RPMI8226 (cell line): ENCODE data around the gene HBS1L.

ENCODE experiments used
- DNase-seq: peaks from one replicate; pipeline ENCODE4 v3.0.0-alpha.2; 2015

The HBS1L gene

DNA sequence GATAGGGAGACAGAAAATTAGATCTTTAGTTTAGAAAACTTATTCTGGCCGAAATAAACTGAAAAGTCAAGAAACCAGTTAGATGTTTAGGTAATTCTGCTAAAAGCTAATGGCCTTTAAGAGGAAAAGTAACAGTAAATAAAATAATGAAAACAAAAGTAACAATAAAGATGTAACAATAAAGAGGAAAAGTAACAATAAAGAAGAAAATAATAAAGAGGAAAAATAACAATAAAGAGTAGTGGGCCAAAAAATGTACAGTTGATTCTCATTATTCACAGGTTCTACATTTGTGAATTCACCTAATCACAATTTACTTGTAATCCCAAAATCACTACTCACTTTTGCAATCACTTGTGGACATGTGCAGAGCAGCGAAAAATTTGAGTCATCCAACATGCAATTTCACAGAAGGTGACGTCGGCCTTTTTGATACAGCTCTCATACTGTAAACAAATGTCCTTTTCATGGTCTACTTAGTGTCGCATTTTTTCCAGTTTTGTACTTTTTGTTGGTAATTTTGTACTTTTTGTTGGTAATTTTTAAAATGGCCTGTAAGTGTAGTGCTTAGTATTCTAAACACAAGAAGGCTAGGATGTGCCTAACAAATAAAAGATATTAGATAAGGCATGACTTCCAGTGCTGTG, 24.0 kb downstream of the HBS1L start:
- DNase-seq, result no peak

DNA sequence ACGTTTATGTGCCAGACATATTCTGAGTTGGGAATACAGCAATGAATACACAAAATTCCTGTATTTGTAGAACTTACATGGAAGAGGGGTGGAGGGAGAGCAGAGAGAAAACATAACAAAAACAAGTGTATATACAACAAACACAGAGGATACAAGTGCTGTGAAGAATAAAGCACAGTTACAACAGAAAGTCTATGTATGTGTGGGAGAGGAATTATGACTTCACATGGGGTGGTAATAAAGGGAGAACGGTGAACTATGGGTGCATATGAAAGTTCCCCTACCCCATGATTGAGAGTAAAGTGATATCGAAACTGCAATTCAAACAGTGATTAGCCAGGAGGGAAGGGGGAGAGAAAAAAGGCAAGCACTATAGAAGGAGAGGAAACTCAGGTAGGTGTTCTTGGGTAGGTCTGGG, 24.6 kb downstream of the HBS1L start:
- DNase-seq, result no peak

DNA sequence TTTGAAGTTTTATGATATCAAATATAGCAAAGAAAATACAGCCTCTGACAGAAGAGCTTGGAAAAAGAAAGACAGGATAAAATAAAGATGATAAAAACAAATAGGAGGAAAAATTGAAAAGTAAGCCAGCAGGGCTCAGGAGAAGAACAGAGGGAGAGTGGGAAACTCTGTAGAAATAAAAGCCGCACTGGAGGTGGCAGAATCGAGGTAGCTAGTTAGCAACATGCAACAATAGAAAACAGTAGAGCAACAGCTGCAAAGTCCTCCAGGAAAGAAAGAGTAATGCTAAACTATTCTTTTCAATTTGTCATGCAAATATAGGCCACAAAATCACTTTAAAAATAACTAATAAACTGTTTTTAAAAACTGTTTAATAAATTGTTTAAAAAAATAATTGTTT, 28.8 kb downstream of the HBS1L start:
- DNase-seq, result no peak

DNA sequence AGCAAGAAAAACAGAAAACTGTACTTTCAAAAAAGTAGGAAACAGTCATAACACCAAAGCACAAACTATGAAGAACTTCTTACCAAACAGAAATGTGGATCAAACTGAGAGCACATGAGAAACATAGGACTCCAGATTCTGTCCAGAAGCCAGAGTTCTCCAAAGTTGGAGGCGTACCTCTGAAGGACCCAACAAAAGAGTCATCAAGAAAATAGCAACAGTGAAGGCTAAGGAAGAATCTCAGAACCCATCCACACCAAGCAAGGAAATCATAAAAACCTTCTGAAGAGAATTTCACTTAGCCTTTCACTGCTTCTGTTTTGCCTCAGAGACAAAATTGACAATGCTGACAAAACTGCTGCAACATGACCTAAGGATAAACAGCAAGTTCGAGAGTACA, 29.4 kb downstream of the HBS1L start:
- DNase-seq, result no peak

DNA sequence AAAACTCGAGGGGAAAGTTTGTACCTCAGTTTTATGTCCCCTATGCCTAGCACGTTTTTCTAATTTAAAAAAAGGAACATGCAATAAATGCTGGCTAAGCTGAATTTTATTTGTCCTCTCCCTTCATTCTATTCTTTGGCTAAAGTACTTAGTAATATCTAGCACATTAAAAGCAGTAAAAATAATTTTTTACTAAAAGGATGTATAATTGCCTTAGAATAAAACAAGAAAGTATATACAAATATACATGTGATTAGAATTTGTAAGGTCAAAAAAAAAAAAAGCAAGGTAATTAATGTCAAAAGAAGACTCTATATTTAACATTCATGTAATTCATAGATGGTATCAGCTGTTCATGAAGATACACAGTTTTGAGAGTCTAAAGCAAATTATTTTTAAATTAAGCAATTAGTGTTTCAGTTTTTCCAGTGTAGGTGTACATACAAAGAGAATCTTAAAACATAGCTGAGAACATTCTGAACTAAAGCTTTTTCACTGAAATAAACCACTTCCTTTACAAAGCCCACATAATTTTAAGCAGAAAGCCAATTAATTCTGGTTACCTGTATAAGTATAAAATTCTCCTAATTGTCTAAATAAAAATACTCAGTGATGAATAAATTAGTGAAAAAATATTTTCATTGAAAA, 32.4 kb downstream of the HBS1L start:
- no peak for DNase-seq

DNA sequence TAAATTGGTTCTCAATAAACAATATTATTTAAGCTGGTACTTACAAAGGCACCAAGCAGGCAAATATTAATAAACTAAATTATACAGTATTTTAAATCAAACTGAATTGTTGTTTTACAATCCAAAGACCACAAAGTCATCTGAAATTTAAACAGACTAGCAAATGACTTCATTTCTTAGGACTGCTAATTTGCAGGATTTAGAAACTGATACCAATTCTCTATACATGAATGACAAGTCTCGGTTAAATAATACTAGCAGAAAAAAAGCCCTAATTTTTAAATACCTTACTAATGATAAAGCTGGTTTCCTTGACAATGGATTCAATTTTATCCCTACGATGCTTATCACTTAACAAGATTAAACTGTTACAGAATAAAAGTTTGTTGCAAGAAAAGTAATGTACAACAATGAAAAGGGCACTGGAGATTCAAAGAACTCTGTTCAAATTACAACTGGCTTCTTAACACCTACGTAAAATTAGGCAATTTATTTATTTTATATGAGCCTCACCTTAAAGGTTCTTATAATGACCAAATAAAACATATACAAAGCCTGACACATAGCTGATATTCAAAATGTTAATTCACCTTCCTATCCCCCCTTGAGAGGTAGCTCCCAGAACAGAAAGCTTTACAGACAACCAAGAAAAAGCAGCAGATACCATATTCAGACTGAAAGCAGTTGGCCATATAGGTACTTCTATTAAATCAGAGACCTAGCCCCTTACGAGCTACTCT, 33.1 kb downstream of the HBS1L start:
- no peak for DNase-seq

DNA sequence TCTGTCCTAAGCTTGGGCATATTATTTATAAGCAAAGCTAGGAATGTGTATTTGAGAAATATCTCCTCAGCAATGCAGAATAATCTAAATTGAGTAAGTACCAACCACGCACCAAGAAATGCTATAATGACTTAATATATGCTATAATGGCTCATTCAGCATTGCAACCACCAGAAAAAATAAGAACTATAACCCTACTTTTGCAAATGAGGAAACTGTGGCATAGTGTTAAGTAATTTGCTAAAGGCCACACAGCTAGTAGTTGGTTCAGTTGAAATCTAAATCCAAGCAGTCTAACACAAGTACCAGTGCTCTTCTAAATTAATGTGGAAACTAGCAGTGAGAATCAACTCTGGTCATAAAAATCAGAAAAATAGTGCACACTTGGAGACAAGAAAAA, 35.7 kb downstream of the HBS1L start:
- DNase-seq, result no peak

DNA sequence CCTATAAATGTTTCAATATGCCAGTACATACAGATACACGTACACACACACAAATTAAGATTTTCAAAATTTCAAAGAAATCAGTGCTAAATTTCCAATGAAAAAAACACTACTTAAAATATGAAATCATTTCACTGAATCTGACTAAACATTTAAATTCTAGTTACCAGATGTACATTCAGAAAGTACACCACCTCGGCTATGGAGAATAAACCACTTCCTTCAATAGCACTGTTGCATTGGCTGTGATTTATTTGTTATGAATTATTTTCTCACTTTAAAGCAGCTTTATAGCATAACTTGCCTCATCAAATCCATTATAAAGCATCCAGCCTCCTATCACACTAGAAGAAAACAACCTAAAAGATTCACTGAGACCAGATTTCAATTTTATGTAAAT, 36.6 kb downstream of the HBS1L start:
- DNase-seq, result no peak

DNA sequence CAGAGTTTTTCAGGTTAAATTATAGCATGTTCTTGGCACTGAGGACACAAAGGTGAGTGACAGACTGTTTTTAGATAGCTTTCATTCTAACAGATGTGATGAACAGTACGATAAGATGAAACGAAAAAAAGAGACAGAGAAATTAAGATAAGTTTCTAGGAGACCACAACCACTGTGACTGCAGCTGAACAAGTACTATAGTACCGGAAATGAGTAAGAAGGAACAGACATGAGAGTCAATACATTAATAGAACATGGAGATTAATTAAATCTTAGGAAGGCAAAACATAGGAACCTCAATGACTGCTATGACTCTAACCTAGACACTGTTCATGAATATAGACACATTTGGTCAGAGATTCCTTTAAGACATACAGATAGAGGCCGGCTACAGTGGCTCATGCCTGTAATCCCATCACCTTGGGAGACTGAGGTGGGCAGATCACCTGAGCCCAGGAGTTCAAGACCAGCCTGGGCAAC, 40.2 kb downstream of the HBS1L start:
- DNase-seq, result no peak

DNA sequence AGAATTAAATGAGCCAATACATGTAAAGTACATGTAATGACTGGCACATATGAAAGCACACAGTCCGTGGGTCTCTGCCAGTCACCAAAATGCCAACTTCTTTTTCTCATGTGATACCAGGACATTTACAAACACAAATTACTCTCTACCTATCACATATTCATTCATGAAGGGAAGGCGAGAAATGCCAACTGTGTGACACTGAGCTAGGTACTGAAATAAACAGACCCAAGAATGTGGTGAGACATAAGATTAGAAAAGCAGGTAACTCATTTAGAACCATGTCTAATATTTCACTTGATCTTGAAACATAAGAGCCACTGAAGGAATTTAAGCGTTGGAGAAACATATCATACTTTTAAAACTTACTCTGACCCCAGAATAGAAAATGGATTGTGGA, 41.4 kb downstream of the HBS1L start:
- no peak for DNase-seq

DNA sequence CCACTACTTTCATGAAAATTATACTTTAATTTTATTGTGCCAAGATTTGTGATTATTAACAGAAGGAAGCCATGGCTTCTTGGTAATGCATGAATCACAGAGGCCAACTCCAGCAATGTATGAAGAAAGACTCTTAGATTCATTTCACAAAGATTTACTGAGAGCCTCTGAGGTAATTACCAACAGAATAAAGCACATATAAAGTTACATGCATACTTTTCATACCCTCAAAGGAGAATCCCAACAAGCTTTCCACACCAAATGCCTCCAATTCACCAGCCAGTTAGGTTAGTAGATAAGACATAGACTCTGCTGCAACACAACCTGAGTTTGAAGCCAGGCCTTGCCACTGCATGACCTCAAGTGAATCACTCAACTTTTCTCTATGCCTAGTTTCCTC, 41.9 kb downstream of the HBS1L start:
- no peak for DNase-seq

DNA sequence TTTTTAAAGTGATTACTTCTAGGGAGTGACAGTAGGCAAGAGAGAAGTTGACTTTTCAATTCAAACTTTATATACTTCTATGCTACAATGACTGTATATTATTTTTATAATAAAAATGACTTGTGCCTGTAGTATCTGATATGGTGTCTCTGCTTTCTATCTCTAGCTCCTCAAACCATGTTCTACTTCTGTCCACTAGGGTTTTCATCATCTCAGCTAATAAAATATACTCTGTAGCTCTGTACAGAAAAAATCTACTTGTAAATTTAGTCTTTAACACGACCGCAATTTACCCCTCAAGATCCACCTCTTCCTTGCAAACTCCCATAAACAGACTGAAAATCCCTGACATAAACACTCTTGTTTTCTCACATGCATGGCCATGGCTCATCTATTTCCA, 42.3 kb downstream of the HBS1L start:
- DNase-seq, result no peak

DNA sequence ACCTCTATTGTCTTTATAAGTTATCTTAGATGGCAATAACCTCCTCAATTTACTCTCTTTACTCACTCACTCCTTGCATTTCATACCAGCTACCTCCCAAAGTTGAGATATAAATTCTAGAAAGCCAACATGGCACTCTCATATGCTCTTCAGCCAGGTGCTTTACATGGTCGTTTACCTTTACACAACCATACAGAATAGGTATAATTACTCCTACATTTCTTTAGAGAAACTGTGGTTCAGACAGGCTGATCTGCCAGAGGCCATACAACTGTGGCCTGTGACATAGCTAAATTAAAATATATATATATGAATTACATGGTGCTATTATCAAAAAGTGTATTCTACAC, 45.7 kb downstream of the HBS1L start:
- no peak for DNase-seq

DNA sequence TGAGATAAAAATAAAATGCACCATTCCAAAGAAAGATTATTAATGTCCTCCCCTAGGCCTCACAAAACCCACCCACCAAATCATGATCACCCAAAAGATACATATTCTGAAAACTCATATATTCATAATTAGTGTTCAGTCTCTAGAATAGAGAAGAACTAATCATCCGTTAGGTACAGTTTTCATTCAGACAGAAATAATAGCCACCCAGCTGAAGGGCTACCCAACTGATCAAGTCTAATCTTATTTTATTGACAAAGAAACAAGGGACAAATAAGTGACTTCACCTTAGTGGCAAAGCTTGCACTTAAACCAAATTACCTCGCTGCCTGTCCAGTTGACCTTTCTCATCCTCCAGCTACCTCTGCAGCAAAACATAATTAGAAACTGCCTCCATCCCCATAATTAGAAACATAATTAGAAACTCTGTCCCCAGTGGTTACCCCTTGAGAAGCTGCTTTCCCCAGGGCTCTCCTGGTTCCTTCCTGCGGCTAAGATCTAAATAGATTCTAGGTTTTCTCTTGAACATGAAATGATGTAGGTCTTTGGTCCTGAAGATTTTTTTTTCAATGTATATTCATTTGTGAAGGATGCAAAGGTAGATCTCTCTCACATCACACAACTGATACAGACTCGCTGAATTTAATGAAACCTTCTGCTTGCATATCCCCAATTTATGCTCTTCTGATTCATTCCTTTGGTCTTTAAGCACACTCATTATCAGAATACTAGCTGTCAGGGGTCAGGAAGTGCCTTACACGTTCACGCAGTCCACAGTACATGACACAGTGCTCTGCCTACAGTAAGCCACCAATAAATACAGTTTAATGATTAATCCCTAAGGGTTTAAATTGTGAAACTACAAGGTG, 46.3 kb downstream of the HBS1L start:
- no peak for DNase-seq

DNA sequence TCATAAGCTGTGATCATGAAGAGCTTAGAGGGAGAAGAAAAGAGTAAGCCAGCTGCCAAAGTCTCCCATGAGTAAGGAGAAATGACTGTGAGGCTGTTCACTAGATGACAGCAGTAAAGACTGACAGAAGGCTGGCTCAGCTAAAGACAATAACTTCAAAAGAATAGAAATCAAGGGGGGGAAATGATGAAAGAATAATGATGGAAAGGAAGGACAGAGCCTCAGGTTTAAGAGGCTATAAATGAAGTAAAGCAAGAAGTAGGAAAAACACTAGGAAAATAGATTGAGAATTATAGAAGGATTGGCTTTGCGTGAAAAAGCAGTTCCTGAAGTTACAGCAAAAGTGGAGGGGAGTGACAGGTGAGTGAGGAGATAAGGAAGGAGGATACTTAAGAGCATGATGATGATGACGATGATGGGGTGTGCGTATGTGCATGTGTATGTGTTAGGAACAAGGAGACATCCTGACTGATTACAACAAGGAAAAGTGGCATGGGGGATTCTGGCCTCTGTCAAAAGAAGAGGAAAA, 48.2 kb downstream of the HBS1L start:
- no peak for DNase-seq

DNA sequence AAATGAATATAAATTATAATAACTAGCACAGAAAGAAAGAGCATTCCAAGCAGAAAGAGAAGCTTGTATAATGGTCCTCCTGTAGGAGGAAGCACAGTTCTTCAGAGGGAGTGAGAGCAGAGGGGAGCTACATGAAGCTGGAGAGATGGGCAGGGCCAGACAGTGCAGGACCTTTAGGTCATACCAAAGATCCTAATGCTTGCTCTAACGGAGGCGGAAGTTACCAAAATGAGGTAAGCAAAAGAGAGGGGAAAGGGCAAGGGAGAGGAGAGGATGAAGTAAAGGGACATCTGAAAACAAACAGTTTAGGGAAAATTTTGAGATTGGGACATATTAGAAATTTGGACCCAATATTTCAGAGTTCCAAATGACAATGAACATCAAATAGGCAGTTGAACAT, 50.2 kb downstream of the HBS1L start:
- DNase-seq, result no peak

DNA sequence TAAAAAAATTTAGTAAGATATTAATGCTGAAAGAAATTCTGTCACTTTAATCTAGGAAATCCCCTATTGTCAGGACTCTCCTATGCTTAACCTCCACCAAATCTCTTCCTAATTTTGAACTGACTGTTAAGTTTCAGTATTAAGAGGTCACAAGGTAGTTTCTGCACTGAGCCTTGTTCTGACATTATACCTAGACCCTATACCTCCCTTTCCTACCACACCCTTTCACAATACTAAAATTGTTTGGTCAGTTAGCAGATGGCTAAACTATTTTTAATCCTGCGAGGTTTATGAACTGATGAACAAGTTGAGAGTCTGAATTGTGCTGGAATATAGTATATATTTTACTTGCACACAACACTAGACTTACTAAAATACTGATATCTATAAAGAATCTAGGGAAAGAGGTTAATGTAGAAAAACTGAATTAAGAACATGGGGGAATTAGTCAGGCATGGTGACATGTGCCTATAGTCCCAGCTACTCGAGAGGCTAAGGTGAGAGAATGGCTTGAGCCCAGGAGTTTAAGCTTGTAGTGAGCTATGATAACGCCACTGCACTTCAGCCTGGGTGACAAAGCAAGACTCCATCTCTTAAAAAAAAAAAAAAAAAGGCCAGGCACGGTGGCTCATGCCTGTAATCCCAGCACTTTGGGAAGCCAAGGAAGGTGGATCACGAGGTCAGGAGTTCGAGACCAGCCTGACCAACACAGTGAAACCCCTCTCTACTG, 51.5 kb downstream of the HBS1L start:
- no peak for DNase-seq

DNA sequence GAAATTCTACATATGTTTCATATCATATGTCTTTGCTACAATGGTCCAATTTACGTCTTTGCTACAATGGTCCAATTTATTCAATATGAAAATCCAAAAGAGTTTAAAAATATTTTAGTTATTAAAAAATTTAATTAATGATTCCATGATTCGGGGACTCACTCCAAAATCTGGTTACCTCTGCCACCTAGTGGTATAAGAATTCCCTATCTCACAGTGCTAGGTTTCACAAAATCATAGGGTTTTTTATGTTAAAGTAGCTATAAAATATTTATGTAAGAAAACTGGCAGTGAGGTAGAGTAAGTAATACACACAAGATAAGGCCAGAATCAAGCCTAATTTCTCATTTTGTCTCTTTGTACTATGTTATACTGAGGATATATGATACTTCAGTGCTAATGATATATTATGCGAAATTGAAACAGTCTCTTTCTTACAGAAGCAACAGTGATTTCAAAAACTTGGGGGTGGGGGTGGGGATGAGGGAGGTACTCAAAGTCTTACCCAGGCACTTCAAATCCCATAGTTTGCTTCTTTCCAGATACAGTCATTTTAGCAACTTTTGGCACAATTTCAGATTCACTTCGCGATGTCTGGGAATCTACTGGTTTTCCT, 52.3 kb downstream of the HBS1L start:
- DNase-seq, result no peak

DNA sequence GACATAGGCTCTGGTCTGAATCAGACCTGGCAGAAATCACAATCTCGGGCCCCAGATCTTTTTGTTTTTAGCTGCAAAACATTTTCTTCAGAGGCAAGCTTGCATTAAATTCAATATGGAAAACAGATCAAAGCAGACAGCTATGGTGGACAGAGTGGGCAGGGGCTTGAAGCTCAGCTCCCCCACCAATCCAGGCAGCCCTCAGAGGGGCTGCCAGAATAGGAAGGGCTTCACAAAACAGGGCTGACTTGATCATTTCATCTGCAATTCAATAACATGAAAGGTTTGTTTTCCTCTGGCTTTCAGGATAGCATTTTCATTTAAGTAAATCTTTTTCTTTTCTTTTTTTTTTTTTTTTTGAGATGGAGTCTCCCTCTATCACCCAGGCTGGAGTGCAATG, 55.5 kb downstream of the HBS1L start:
- DNase-seq, result no peak

DNA sequence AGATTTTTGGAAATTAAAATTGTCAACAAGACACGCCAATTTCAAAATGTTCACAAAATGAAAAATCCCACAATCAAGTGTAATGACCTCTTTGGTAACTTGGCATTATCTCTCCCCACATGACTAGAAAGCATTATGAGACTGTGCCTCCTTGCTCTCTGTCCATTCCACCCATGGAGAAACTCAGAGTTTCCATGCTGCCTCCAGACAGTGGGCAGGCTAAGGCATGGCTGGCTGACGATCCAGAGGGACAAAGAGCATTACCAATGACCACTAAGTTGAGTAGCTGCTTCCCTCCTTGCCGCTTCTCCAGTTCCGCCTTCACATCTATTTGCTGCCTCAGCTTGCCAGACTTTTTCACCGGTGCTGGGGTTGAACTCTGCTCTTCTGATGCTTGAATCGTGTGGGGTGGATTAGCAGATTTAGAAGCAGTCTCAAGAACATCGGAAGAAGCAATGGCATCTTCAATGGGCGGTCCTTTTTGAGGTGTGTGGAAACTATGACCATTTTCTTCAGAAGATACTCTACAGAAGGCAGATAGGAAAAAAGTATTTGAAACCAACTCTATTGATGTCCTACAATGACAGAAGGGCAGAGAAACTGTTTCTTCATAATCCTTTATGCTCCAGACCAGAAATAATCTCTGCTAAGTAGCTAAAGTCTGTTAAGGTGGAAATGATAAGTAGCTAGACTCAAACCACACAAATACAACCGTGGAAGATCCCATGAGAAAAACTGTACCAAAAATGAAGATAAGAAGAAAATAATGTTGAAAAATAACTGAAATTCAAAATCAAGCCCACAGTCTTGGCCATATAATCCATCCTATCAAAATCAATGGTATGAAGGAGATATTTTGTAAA, 57.3 kb downstream of the HBS1L start:
- no peak for DNase-seq

DNA sequence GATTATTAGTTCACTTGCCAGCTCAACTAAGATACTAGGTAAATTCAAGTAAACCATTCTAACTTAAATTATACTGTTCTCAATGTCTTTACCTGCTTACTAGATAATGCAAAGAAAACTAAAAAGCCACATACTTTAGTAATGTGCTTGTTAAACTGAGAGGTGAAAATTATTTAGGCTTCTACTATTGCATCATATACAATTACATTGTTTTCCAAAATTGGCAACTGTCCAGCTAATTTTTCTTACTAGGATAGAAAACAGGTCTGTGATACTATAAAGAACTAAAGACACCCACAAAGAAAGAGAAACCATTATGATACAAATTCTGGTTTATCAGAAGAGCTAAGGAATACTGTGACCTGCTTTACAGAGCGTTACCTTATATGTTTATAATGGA, 59.1 kb downstream of the HBS1L start:
- DNase-seq, result no peak
